Hematopoietic multipotent progenitor cell treated with erythropoietin and hydrocortisone succinate and interleukin-3 and kit ligand, for 4 days (in vitro differentiated cells): Measurements from ENCODE around the gene CAVIN1.
A peak's percentile ranks its signal among the peaks of the same experiment; 100 is the strongest.
"Not testable (repeated sequence)": the region's sequence is repeated elsewhere in the genome, so short reads cannot be mapped to it uniquely, and the experiment has no call there.

ENCODE experiments used
- DNase-seq: peaks from one replicate; pipeline ENCODE4 v3.0.0-alpha.2; 2015

CAVIN1 gene

DNA sequence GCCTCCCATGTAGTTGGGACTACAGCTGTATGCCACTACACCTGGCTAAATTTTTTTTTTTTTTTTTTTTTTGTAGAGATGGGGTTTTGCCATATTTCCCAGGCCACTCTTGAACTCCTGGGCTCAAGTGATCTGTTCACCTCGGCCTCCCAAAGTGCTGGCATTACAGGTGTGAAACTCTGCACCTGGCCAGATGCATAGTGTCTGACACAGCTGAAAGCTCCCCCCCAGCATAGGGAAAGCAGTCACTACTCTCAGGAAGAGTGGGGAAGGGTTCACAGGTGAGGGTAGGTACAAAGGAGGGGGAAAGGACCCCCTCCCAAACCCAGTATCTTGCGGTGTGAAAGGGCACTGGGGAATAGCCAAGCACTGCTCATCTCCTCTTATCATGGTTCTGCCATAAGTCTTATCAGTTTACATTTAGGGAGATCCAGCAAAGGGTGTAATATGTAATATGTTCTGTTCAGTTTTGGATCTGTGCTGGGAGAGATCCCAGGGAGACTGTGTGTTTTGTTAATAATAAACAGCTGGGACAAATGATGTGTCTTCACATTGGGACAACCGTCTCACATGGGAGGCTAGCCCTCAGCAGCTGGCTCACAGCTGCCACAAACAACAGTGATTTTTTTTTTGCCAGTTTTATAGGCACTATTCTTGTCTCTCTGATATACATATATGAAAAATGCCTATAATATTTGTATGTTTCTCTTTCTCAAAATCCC, 6.8 kb upstream of the CAVIN1 start:
- no peak for DNase-seq

DNA sequence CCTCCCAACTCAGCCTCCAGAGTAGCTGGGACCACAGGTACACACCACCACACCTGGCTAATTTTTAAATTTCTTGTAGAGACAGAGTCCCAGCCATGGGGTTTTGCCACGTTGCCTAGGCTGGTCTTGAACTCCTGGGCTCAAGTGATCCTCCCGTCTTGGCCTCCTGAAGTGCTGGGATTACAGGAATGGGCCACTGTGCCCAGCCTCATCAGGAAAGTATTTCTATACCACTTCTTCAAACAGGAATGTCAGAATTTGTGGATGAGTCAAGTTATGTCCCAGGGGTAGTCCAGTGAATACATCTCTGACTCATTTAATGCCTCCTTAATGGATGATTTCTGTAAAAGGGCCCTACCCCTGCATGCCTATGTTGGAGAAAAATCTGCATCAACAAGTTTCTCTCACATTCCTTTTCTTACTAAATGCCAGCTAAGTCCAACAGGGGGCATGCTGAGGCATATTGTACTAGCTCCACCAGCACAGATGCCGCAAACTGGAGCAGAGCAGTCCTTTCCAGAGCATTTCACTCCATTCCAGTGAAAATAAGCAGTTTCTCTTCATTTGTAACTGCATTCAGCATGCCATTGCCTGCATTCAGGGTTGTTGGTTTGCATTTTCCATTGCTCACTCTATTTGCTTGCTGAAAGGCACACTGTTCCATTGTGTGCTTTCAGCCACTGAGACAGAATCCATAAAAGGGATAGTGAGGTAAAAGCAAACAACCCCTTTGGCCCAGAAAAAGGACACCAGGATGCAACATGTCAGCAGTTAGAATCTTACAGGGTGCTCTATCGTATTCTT, 5.3 kb upstream of the CAVIN1 start:
- DNase-seq: peak; percentile 88

DNA sequence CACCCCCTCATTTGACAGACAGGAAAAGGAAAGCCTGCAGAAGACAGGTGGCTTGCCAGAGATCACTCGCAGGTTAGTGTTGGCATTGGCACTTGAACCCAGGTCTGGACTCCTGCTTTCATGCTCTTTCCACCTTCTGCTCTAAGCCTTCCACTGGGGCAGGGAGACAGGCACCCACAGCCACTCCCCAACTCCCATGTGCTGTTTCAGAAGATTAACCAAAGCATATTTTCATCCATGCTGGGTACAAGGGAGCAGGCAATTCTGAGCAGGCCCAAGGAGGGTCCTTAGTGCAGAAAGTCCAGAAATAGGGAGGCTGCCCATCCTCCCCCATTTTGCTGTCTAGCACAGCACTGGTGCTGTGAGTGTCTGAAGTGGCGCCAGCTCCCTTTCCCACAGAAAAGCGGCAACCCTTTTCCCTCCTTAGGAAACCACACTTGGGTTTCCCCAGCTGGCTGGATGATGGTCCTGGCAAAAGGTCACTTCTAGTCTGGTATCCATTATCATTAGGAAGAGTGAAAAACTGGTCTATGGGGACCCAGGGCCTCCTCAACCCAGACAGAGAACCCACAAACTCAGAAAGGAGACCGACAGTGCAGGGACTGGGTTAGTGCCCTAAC, 2.0 kb upstream of the CAVIN1 start:
- no peak for DNase-seq

GRCh38 chr17:42423766-42424165, 710 bp upstream of the CAVIN1 start:
- DNase-seq: no peak

DNA sequence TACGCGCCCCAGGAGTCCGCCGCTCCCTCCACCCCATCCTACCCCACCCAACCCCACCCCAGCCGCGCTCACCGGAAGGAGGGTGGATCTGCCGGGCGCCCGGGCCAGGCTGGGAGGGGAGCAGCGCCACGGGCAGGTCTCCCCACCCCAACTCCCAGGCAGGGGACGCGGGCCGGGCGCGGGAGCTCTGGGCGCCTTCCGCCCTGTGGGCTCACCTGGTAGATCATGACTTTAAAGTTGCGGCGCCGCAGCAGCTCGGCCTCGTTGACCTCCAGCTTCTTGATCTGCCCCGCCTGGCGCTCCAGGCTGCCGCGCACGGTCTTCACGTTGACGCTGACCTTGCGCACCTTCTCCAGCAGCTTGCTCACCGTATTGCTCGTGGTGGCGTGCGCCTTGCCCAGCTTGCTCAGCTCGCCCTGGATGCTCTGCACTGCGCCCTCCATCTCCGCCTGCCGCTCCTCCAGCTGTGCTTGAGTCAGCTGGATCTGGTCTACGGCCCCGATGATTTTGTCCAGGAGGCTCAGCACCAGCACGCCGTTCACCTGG, 571 bp downstream of the CAVIN1 start:
- DNase-seq: peak; percentile 54

- no peak for DNase-seq
Observed at GRCh38 chr17:42421507-42422338, 1.3 kb downstream of the CAVIN1 start.

DNA sequence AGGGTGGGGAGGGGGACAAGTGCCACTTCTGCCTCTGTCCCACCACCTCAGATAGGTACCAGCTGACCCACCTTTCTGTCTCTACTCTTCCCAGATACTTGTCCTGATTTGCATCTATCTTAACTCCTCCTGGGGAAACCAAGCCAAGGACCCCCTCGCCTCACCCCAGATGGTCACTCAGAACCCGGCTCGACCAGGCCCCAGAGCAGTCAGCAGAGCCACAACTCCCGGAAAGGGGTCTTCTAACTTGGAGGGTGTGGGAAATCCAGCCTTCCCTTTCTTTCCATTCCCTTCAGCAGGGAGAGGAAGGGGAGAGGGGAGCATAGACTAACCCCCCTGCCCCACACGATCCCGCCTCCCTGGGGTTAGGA, 1.9 kb downstream of the CAVIN1 start:
- DNase-seq: no peak

GRCh38 chr17:42417981-42418380, 5.1 kb downstream of the CAVIN1 start:
- not testable (repeated sequence) for DNase-seq

DNA sequence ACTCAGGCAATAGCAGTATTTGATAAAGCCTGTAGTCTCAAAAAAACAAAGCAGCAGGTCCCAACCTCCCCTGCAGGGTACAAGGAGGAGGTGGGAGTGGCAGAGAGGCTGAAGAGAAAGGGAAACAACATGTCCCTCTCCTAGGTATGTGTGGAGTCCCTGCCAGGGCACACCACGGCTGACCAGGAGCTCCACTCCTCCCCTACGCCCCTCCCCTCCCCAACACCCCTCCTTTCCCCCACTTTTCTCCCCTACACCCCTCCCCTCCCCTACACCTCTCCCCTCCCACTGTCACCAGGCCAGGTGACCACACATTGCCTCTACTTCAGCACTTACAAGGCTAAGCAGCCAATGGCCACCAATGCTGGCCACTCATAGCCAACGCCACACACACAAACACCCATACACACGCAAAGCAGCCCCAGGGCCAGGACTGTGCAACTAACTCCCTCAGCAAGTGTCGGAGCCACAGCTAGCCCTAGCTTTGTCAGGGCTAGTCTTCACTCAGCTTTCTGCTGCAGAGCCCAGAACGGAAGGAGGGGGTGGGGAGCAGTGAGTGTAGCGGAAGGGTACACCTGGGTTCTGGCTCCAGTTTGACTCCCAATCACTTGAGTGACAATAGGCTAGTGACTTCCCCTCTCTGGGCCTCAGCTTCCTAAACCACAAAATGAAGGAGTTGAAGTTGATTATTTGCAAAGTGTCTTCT, 8.2 kb downstream of the CAVIN1 start:
- peak; percentile 76 for DNase-seq

DNA sequence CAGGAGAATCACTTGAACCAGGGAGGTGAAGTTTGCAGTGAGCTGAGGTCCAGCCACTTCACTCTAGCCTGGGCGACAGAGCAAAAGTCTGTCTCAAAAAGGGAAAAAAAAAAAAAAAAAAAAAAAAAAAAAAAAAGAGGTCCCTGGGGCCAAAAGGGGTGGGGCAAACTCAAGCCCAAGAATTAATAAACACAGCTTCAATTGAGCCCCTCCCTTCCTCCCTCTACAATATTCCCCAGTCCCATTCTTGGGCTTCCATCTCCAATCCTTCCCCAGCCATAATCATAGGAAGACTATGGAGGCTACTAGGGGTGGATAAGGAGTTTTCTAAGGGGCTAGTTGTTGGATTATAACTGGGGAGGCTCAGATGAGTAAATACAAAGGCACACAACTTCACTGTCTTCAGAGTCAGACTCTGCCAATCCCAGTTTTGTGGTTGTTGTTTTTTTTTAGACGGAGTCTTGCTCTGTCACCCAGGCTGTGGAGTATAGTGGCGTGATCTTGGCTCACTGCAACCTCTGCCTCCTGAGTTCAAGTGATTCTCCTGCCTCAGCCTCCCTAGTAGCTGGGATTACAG, 9.5 kb downstream of the CAVIN1 start:
- no peak for DNase-seq

- no peak for DNase-seq
Observed at GRCh38 chr17:42411905-42412679, 11.0 kb downstream of the CAVIN1 start.

- DNase-seq: no peak
Observed at GRCh38 chr17:42411361-42411760, 11.7 kb downstream of the CAVIN1 start.

- no peak for DNase-seq
Observed at GRCh38 chr17:42410319-42410685, 12.8 kb downstream of the CAVIN1 start.

GRCh38 chr17:42409523-42410318, 13.3 kb downstream of the CAVIN1 start:
- DNase-seq: no peak

- no peak for DNase-seq
Observed at GRCh38 chr17:42408061-42408460, 15.0 kb downstream of the CAVIN1 start.

DNA sequence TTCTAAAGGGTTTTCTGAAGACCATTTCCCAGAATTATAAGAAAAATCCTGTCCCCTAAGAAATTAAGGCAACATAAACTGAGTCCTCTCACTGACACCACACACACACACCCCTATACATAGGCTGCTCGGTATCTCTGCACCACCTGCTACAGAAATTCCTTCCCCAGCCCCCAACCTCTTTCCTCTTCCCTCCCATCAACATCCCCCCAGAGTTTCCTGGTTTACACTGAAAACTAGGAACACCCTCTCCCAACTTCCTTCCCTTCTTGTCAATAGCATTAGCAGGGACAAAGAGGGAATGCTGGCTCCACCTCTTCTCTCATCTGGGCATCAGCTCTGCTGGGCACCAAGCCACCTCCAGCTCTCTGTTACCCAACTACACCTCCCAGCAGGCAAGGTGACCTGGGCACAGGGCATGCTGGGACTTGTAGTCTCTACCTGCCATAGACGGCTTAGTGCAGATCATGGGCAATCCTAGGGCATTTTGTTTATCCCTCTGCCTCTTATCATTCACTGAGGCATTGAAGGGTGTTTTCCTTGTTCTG, 15.7 kb downstream of the CAVIN1 start:
- peak; percentile 90 for DNase-seq

DNA sequence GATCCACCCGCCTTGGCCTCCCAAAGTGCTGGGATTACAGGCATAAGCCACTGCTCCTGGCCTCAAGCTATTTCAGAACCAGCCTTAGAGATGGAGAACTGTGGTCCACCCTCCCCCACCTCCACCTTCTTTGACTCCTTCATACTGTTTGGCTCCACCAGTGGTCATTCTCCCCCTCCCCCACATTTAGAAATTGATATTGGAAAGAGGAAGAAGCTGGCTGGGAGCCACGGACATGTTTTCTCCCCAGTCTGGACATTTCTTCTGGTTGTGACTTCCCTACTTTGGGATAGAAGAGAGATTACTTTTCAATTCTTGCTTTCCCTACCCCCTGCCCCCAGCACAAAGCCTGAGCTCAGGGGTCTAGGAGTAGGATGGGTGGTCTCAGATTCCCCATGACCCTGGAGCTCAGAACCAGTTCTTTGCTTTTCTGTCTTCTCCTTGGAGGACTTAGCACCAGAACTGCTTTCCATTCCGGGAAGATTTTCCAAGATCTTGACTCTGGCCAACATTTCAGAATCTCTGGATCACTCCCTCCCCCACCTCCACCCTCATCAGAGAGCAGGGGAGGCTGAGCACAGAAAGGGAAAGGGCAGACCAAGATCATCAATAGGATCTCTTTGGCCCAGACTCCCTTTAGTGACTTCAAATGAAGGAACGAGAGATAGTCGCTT, 16.3 kb downstream of the CAVIN1 start:
- no peak for DNase-seq

DNA sequence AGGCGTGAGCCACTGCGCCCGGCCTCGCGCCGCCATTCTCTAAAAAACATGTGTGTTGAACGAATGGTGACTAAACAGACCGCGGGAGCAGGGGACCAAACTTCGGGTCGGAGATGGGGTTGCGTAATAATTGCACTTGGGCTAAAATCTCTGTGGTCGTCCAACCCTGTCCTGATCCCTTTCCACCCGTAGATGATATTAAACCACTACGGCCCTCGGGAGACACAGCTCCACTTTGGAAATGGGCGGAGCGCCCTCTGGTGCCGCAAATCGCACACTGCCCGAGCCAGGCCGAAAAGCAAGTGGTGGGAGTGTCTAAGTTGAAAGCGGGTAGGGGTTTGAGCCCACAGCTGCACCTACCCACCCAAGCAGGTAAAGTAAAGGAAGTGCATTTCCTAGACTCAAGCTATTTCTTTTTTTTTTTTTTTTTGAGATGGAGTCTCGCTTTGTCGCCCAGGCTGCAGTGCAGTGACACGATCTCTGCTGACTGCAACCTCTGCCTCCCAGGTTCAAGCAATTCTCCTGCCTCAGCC, 17.0 kb downstream of the CAVIN1 start:
- peak; percentile 92 for DNase-seq

DNA sequence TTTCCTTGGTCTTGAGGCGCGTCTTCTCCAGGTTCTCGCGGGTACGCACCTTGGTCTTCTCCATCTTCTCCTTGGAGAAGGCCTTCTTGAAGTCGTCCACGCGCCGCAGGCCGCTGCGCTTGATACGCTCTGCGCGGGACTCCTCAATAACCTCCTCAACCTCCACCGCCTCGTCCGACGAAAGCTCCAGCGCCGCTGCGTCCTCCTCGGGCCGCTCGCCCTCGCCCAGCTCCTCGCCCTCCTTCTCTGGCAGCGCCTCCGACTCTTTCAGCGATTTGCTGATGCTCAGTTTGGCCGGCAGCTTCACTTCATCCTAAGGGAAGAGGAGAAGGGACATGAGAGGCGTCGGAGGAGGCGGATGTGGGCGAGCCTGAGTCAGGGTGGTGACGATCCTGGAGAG, 18.0 kb downstream of the CAVIN1 start:
- DNase-seq: no peak
